ENCODE measurements around the gene GAMT.

The GAMT gene

GRCh38 chr19:1393841-1394240 lies 7.5 kb downstream of the GAMT start:
- Histone ChIP-seq H3K27me3 (ENCODE audit: control insufficient read depth in 5 of 5, insufficient read depth in 4 of 5, low read length in 5 of 5) (no peaks in the 10 kb centered on the region), H3K4me1 (ENCODE audit: control insufficient read depth in 5 of 5, insufficient read depth in 5 of 5, low read length in 5 of 5) (peaks cover 0 to 22% (median 14%) of the 10 kb centered on the region in 5 donors), H3K27ac (ENCODE audit: low read depth, low read length) (no peak overlapping the region), H3K9ac (ENCODE audit: low read length in 5 of 5) (no peak overlapping the region), H3K9me3 (ENCODE audit: control insufficient read depth in 5 of 5, low read length in 5 of 5) (no peaks in the 10 kb centered on the region), H3K36me3 (ENCODE audit: control insufficient read depth in 5 of 5, insufficient read depth in 5 of 5, low read length in 5 of 5) (peaks cover 0 to 58% (median 45%) of the 10 kb centered on the region in 5 donors), H3K4me3 (ENCODE audit: low read depth in 1 of 5, low read length in 5 of 5) (no peak overlapping the region)

- peaks cover 0 to 66% (median 53%) of the 10 kb centered on the region in 5 donors for H3K36me3 ChIP-seq (ENCODE audit: control insufficient read depth in 5 of 5, insufficient read depth in 5 of 5, low read length in 5 of 5)
- H3K27me3 ChIP-seq (ENCODE audit: control insufficient read depth in 5 of 5, insufficient read depth in 4 of 5, low read length in 5 of 5) = no peaks in the 10 kb centered on the region
- H3K9me3 ChIP-seq (ENCODE audit: control insufficient read depth in 5 of 5, low read length in 5 of 5) = no peaks in the 10 kb centered on the region
- H3K4me1 ChIP-seq (ENCODE audit: control insufficient read depth in 5 of 5, insufficient read depth in 5 of 5, low read length in 5 of 5) = peaks cover 0 to 22% (median 14%) of the 10 kb centered on the region in 5 donors
- no peak overlapping the region for H3K27ac ChIP-seq (ENCODE audit: low read depth, low read length)
- no peak overlapping the region for H3K9ac ChIP-seq (ENCODE audit: low read length in 5 of 5)
- no peak overlapping the region for H3K4me3 ChIP-seq (ENCODE audit: low read depth in 1 of 5, low read length in 5 of 5)
These were observed 8.3 kb downstream of the GAMT start for GRCh38 chr19:1392939-1393530.

GRCh38 chr19:1392407-1392806 lies 8.9 kb downstream of the GAMT start:
- peaks cover 0 to 22% (median 14%) of the 10 kb centered on the region in 5 donors for H3K4me1 ChIP-seq (ENCODE audit: control insufficient read depth in 5 of 5, insufficient read depth in 5 of 5, low read length in 5 of 5)
- H3K9ac ChIP-seq (ENCODE audit: low read length in 5 of 5) = no peak overlapping the region
- H3K27me3 ChIP-seq (ENCODE audit: control insufficient read depth in 5 of 5, insufficient read depth in 4 of 5, low read length in 5 of 5) = no peaks in the 10 kb centered on the region
- no peak overlapping the region for H3K27ac ChIP-seq (ENCODE audit: low read depth, low read length)
- H3K4me3 ChIP-seq (ENCODE audit: low read depth in 1 of 5, low read length in 5 of 5) = no peak overlapping the region
- no peaks in the 10 kb centered on the region for H3K9me3 ChIP-seq (ENCODE audit: control insufficient read depth in 5 of 5, low read length in 5 of 5)
- H3K36me3 ChIP-seq (ENCODE audit: control insufficient read depth in 5 of 5, insufficient read depth in 5 of 5, low read length in 5 of 5) = peaks cover 0 to 71% (median 55%) of the 10 kb centered on the region in 5 donors

- no peaks in the 10 kb centered on the region for H3K9me3 ChIP-seq (ENCODE audit: control insufficient read depth in 5 of 5, low read length in 5 of 5)
- no peak overlapping the region for H3K9ac ChIP-seq (ENCODE audit: low read length in 5 of 5)
- H3K27ac ChIP-seq (ENCODE audit: low read depth, low read length) = no peak overlapping the region
- peaks cover 0 to 82% (median 59%) of the 10 kb centered on the region in 5 donors for H3K36me3 ChIP-seq (ENCODE audit: control insufficient read depth in 5 of 5, insufficient read depth in 5 of 5, low read length in 5 of 5)
- H3K4me3 ChIP-seq (ENCODE audit: low read depth in 1 of 5, low read length in 5 of 5) = no peak overlapping the region
- no peaks in the 10 kb centered on the region for H3K27me3 ChIP-seq (ENCODE audit: control insufficient read depth in 5 of 5, insufficient read depth in 4 of 5, low read length in 5 of 5)
- H3K4me1 ChIP-seq (ENCODE audit: control insufficient read depth in 5 of 5, insufficient read depth in 5 of 5, low read length in 5 of 5) = peaks cover 0 to 19% (median 7%) of the 10 kb centered on the region in 5 donors
These were observed 10.4 kb downstream of the GAMT start for GRCh38 chr19:1390890-1391423.

- H3K27ac ChIP-seq (ENCODE audit: low read depth, low read length) = no peak overlapping the region
- H3K27me3 ChIP-seq (ENCODE audit: control insufficient read depth in 5 of 5, insufficient read depth in 4 of 5, low read length in 5 of 5) = no peaks in the 10 kb centered on the region
- H3K9me3 ChIP-seq (ENCODE audit: control insufficient read depth in 5 of 5, low read length in 5 of 5) = no peaks in the 10 kb centered on the region
- no peak overlapping the region for H3K4me3 ChIP-seq (ENCODE audit: low read depth in 1 of 5, low read length in 5 of 5)
- H3K9ac ChIP-seq (ENCODE audit: low read length in 5 of 5) = no peak overlapping the region
- peaks cover 0 to 77% (median 60%) of the 10 kb centered on the region in 5 donors for H3K36me3 ChIP-seq (ENCODE audit: control insufficient read depth in 5 of 5, insufficient read depth in 5 of 5, low read length in 5 of 5)
- peaks cover 2 to 23% (median 9%) of the 10 kb centered on the region in 5 donors for H3K4me1 ChIP-seq (ENCODE audit: control insufficient read depth in 5 of 5, insufficient read depth in 5 of 5, low read length in 5 of 5)
These were observed 12.1 kb downstream of the GAMT start for GRCh38 chr19:1389033-1389940.

GRCh38 chr19:1388637-1389026 lies 12.7 kb downstream of the GAMT start:
- Histone ChIP-seq H3K9me3 (ENCODE audit: control insufficient read depth in 5 of 5, low read length in 5 of 5) (no peaks in the 10 kb centered on the region), H3K27me3 (ENCODE audit: control insufficient read depth in 5 of 5, insufficient read depth in 4 of 5, low read length in 5 of 5) (no peaks in the 10 kb centered on the region), H3K36me3 (ENCODE audit: control insufficient read depth in 5 of 5, insufficient read depth in 5 of 5, low read length in 5 of 5) (peaks cover 0 to 70% (median 53%) of the 10 kb centered on the region in 5 donors), H3K9ac (ENCODE audit: low read length in 5 of 5) (no peak overlapping the region), H3K27ac (ENCODE audit: low read depth, low read length) (no peak overlapping the region), H3K4me1 (ENCODE audit: control insufficient read depth in 5 of 5, insufficient read depth in 5 of 5, low read length in 5 of 5) (peaks cover 2 to 27% (median 13%) of the 10 kb centered on the region in 5 donors), H3K4me3 (ENCODE audit: low read depth in 1 of 5, low read length in 5 of 5) (no peak overlapping the region)

GRCh38 chr19:1387684-1388636 lies 13.4 kb downstream of the GAMT start:
- no peaks in the 10 kb centered on the region for H3K9me3 ChIP-seq (ENCODE audit: control insufficient read depth in 5 of 5, low read length in 5 of 5)
- no peaks in the 10 kb centered on the region for H3K27me3 ChIP-seq (ENCODE audit: control insufficient read depth in 5 of 5, insufficient read depth in 4 of 5, low read length in 5 of 5)
- no peak overlapping the region for H3K9ac ChIP-seq (ENCODE audit: low read length in 5 of 5)
- H3K36me3 ChIP-seq (ENCODE audit: control insufficient read depth in 5 of 5, insufficient read depth in 5 of 5, low read length in 5 of 5) = peaks cover 0 to 64% (median 47%) of the 10 kb centered on the region in 5 donors
- no peak overlapping the region for H3K4me3 ChIP-seq (ENCODE audit: low read depth in 1 of 5, low read length in 5 of 5)
- peaks cover 2 to 27% (median 13%) of the 10 kb centered on the region in 5 donors for H3K4me1 ChIP-seq (ENCODE audit: control insufficient read depth in 5 of 5, insufficient read depth in 5 of 5, low read length in 5 of 5)
- H3K27ac ChIP-seq (ENCODE audit: low read depth, low read length) = no peak overlapping the region

- H3K9me3 ChIP-seq (ENCODE audit: control insufficient read depth in 5 of 5, low read length in 5 of 5) = no peaks in the 10 kb centered on the region
- no peaks in the 10 kb centered on the region for H3K27me3 ChIP-seq (ENCODE audit: control insufficient read depth in 5 of 5, insufficient read depth in 4 of 5, low read length in 5 of 5)
- peaks cover 0 to 55% (median 40%) of the 10 kb centered on the region in 5 donors for H3K36me3 ChIP-seq (ENCODE audit: control insufficient read depth in 5 of 5, insufficient read depth in 5 of 5, low read length in 5 of 5)
- H3K27ac ChIP-seq (ENCODE audit: low read depth, low read length) = no peak overlapping the region
- H3K4me1 ChIP-seq (ENCODE audit: control insufficient read depth in 5 of 5, insufficient read depth in 5 of 5, low read length in 5 of 5) = peaks cover 2 to 28% (median 13%) of the 10 kb centered on the region in 5 donors
- H3K4me3 ChIP-seq (ENCODE audit: low read depth in 1 of 5, low read length in 5 of 5) = no peak overlapping the region
- H3K9ac ChIP-seq (ENCODE audit: low read length in 5 of 5) = no peak overlapping the region
These were observed 14.2 kb downstream of the GAMT start for GRCh38 chr19:1386945-1387683.

GRCh38 chr19:1385816-1386215 lies 15.5 kb downstream of the GAMT start:
- Histone ChIP-seq H3K27ac (ENCODE audit: low read depth, low read length) (no peak overlapping the region), H3K4me1 (ENCODE audit: control insufficient read depth in 5 of 5, insufficient read depth in 5 of 5, low read length in 5 of 5) (peaks cover 2 to 39% (median 23%) of the 10 kb centered on the region in 5 donors), H3K9ac (ENCODE audit: low read length in 5 of 5) (no peak overlapping the region), H3K4me3 (ENCODE audit: low read depth in 1 of 5, low read length in 5 of 5) (no peak overlapping the region), H3K9me3 (ENCODE audit: control insufficient read depth in 5 of 5, low read length in 5 of 5) (no peaks in the 10 kb centered on the region), H3K27me3 (ENCODE audit: control insufficient read depth in 5 of 5, insufficient read depth in 4 of 5, low read length in 5 of 5) (no peaks in the 10 kb centered on the region), H3K36me3 (ENCODE audit: control insufficient read depth in 5 of 5, insufficient read depth in 5 of 5, low read length in 5 of 5) (peaks cover 0 to 43% (median 29%) of the 10 kb centered on the region in 5 donors)

All from subcutaneous abdominal adipose tissue (tissue), 5 donors.